ENCODE results near the gene GPR18. TPM values are rescaled to one million over a fixed set of nuclear protein-coding genes. Genes with fewer than 3 reads are reported as not detected.

Gene GPR18
- total and polyA plus RNA-seq, 9 of the 15 experiments (the other 6 are each of a cell fraction or from before 2014, with no cell fraction given) = 0.75 TPM; not detected in 8

- TF ChIP-seq VEZF1 (CRISPR knock-in tag; IDR thresholded peaks at IDR 0.05) (no peak), ARID3A (IDR thresholded peaks at IDR 0.05; ENCODE audit: borderline replicate concordance, low read depth, low read length) (no peak), RAD21 (CRISPR knock-in tag; conservative IDR thresholded peaks at IDR 0.05 in 1 of 2, IDR thresholded peaks at IDR 0.05 in 1 of 2) (no peak), MYNN (IDR thresholded peaks at IDR 0.05) (no peak), MYNN (CRISPR knock-in tag; IDR thresholded peaks at IDR 0.05) (no peak)
These were observed 43.9 kb upstream of the GPR18 start (continued) for GRCh38 chr13:99301913-99302636.
